Activated CD4-positive, alpha-beta T cell treated with anti-CD3 and anti-CD28 coated beads for 36 hours (primary cell): ENCODE measurements around the gene PDE8B. TPM values are rescaled to one million over a fixed set of nuclear protein-coding genes. Genes with fewer than 3 reads are reported as not detected.
A peak's percentile ranks its signal among the peaks of the same experiment; 100 is the strongest.

Experiments
- ATAC-seq: fragments of 200-7000 bp; cut with Tn5 transposase; one replicate; pipeline ENCODE4 v1.10.0; 2021; ENCODE audit warnings: mild to moderate bottlenecking, moderate library complexity
- CTCF ChIA-PET: fragments of 350-600 bp; sonication (Branson Sonifier 250); formaldehyde crosslinking; loops from one replicate; lab custom pipeline; 2021; ENCODE audit warnings: antibody characterized with exemption; lab: Charles Lee
- POLR2A ChIA-PET: fragments of 350-600 bp; sonication (Branson Sonifier 250); formaldehyde crosslinking; loops from one replicate; lab custom pipeline; 2021; ENCODE audit warnings: antibody characterized with exemption, inconsistent platforms; lab: Charles Lee
- DNase-seq: peaks from one replicate; pipeline ENCODE4 v3.0.0-alpha.2; 2020
- H3K27ac Mint-ChIP-seq: one replicate; pipeline ENCODE4 v1.8.0; 2021; ENCODE audit warnings: mixed read lengths
- H3K27me3 Mint-ChIP-seq: one replicate; pipeline ENCODE4 v1.8.0; 2021; ENCODE audit warnings: mixed read lengths
- H3K36me3 Mint-ChIP-seq: one replicate; pipeline ENCODE4 v1.8.0; 2021; ENCODE audit warnings: low read depth, mixed read lengths
- H3K4me1 Mint-ChIP-seq: one replicate; pipeline ENCODE4 v1.8.0; 2021; ENCODE audit warnings: mixed read lengths
- H3K4me3 Mint-ChIP-seq: one replicate; pipeline ENCODE4 v1.8.0; 2021; ENCODE audit warnings: mild to moderate bottlenecking, moderate library complexity, mixed read lengths
- H3K9me3 Mint-ChIP-seq: one replicate; pipeline ENCODE4 v1.8.0; 2021; ENCODE audit warnings: low read depth, mixed read lengths
- intact Hi-C, 2 experiments: fragments of 100-400 bp; cut with DNase I in 1 of 2; cut with micrococcal nuclease in 1 of 2; formaldehyde crosslinking; loops; one replicate each; pipeline versions ENCODE4 v1.14.2 to v1.15.1; 2022 to 2024; cut with DNase I, micrococcal nuclease
- total RNA-seq, 2 experiments: library from RNA; stranded (reverse); gene quantifications; one replicate each; pipeline ENCODE4 v1.2.3, GENCODE V29; 2021

PDE8B gene
- total RNA-seq, 2 experiments from 2014 or later, result not detected

DNA sequence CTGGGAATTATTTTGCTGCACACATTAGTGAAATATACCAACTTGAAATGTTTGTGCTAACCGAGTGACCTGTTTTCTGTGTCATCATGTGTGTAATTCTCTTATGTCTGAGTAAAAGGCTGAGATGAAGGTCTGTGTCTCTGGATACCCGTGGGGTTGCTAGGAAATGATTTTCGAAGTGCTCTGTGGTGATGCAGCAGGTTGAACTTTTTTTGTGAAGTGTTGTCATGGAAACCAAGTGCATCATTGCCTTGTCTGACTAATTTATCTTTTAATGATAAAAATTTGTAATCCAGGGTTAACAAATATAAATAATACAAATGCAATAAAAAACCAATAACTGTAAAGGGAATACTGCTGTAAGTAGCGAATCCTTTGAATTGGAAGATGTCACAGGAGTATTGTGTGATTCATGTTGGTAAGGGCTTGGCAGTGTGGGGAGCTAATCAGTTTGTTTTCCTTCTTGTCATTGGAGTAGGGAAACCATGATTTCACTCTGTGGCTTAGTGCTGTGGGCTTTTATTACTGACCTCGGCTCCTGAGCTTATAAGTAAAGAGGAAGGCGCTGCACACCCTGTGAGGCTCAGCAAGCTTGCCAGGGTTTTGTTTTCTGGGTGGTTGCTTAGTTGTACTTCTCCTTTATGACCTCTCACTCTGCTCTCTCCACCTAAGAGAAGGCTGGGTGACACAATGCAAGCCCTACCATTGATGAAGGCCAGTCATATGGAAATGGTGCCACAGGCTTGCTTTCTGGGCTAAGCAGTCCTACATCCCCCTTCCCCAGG, 22.3 kb downstream of the PDE8B start:
- intact Hi-C loops, result no loop called here

DNA sequence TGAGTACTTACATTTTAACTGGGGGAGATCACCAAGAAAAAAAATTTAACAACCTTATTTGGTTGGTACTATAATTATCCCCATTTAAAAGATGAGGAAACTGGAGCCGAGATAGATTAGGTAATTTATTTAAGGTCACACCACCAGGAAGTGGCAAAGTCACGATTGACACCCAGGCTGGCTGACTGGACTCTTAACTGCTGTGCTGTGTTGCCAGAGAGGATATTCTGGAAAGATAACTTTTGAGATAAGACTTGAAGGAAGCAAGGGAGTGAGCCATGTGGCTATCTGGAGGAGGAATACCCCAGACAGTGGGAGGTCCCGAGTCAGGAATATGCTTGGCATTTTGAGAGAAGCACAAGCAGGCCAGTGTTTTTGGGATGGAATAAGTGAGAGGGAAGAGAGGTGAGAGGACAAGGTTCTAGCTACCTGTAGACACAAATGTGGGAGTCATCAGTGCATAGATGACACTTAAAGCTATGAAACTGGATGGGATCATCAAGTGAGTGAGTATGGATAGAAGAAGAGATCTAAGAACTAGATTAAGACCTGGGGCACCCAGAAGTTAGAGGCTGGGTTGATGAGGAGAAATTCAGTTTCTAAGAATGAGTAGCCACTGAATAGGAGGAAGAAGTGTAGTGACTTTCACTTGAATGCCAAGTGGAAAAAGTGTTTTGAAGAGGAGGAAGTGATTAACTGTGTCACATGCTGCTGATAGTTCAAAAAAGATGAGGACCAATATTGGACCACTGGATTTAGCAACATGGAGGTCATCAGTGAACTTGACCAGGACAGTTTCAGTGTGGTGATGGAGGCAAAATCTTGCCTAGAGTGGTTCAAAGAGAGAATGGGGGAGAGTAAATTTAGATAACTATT, 25.6 kb downstream of the PDE8B start:
- Mint-ChIP-seq H3K4me1 (peaks cover 4% of the 10 kb centered on the region), H3K9me3 (no peaks in the 10 kb centered on the region), H3K4me3 (no peak overlapping the region), H3K27me3 (peaks cover 18% of the 10 kb centered on the region), H3K27ac (no peak overlapping the region), H3K36me3 (no peaks in the 10 kb centered on the region)
- intact Hi-C loops, result loop anchor here in 1 of 2 experiments (5.0 kb wide), 1 partner anchor 89 kb away; no protein-coding TSS in a partner anchor
- POLR2A ChIA-PET, result no interaction called here
- CTCF ChIA-PET, result no interaction called here
- DNase-seq (no peak), ATAC-seq (no peak)

More for the DNA sequence above, 22.3 kb downstream of the PDE8B start:
- H3K27ac Mint-ChIP-seq, result no peak overlapping the region
- ATAC-seq (no peak), DNase-seq (no peak)
- no peak overlapping the region for H3K4me3 Mint-ChIP-seq
- H3K4me1 Mint-ChIP-seq, result peaks cover 7% of the 10 kb centered on the region
- H3K36me3 Mint-ChIP-seq, result no peaks in the 10 kb centered on the region
- ChIA-PET POLR2A (no interaction called here), CTCF (interaction anchor here (1.2 kb wide), 1 partner anchor 260 kb away, joined by 3 read pairs; the partner anchor contains the start of gene WDR41)
- peaks cover 19% of the 10 kb centered on the region for H3K27me3 Mint-ChIP-seq
- H3K9me3 Mint-ChIP-seq, result peaks cover 7% of the 10 kb centered on the region

DNA sequence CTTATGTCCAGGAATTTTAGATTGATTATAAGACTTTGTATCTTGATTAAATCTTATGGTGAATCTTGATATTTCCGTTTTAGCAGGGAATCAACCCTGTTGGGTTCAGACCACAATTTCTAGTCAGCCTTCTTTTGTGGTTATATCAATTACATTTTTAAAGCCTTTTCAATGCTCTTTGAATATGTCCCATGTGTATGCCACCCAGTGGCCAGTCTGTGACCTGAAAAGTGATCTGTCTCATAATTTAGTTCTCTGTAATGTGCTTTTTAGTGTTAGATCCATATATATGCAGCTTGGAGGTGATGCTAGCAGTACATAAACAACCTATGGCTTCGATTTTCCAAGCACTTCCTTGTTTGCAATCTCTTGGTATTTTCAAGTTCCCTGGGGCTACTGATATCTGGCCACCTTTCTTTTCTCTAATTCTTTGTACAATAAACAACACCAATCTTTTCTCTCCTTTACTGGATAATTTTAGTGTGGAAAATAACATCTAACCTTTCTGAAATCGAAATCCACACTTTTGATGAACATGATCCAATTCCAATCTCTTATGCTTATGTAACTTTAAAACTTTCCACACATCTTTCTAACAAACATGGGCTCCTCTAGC, 28.8 kb downstream of the PDE8B start:
- H3K4me1 Mint-ChIP-seq, result no peaks in the 10 kb centered on the region
- H3K9me3 Mint-ChIP-seq, result no peaks in the 10 kb centered on the region
- no peak overlapping the region for H3K4me3 Mint-ChIP-seq
- ATAC-seq (no peak), DNase-seq (peak; percentile 39)
- H3K27ac Mint-ChIP-seq, result no peak overlapping the region
- intact Hi-C loops, result loop anchor here in 1 of 2 experiments (5.0 kb wide), 1 partner anchor 92 kb away; no protein-coding TSS in a partner anchor
- H3K36me3 Mint-ChIP-seq, result no peaks in the 10 kb centered on the region
- H3K27me3 Mint-ChIP-seq, result peaks cover 15% of the 10 kb centered on the region
- ChIA-PET POLR2A (no interaction called here), CTCF (interaction anchor here (0.6 to 1.1 kb wide), 3 partner anchors 31 to 289 kb away, joined by 3 to 6 read pairs (median 4); no protein-coding TSS in a partner anchor)

DNA sequence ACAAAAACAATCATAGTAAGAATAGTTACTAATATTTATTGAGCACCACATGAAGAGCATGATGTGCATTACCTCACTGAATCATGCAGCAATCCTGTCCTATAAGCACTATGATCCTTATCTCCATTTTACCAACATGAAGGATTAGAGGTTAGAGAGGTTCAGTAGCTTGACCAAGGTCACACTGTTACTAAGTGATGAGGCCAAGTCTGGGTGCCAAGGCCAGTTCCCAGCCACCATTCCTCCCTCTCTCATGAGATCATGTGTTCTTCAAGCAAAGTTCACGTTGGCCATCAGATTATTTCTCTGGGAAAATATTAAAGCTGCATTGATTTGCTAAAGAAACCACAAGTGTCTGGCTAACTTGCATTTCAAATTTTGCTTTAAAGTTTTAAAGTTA, 31.0 kb downstream of the PDE8B start:
- no peak for ATAC-seq
- Mint-ChIP-seq H3K27me3 (peaks cover 9% of the 10 kb centered on the region), H3K36me3 (no peaks in the 10 kb centered on the region), H3K4me1 (no peaks in the 10 kb centered on the region), H3K4me3 (no peak overlapping the region), H3K27ac (no peak overlapping the region), H3K9me3 (no peaks in the 10 kb centered on the region)
- POLR2A ChIA-PET, result no interaction called here
- CTCF ChIA-PET, result interaction anchor here (1.0 kb wide), 2 partner anchors 33 to 185 kb away, joined by 3 to 4 read pairs; no protein-coding TSS in a partner anchor
- DNase-seq, result no peak
- intact Hi-C loops, result no loop called here

DNA sequence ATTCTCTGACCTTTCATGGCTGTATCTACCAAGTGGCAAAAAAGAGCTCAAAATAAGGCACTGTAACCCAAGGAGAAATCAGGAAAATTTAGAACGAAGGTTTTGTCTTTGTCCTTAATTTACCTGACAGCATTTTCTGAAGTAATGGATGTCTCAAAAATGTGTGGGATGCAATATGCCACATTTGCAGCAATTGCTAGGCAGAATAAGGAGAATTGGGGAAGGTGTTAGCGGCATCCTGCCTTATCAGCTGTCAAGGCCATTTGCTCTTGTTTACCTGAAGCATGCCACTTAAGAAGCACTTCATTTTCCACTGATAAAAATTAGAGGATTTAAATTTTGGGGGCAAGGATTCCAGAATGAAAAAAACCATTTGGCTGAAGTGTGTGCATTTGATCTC, 39.0 kb downstream of the PDE8B start:
- H3K4me3 Mint-ChIP-seq, result no peak overlapping the region
- ChIA-PET POLR2A (no interaction called here), CTCF (interaction anchor here (1.1 kb wide), 1 partner anchor 12 kb away, joined by 3 read pairs; no protein-coding TSS in a partner anchor)
- ATAC-seq (no peak), DNase-seq (no peak)
- intact Hi-C loops, result no loop called here
- no peaks in the 10 kb centered on the region for H3K9me3 Mint-ChIP-seq
- H3K27ac Mint-ChIP-seq, result no peak overlapping the region
- H3K4me1 Mint-ChIP-seq, result no peaks in the 10 kb centered on the region
- no peaks in the 10 kb centered on the region for H3K36me3 Mint-ChIP-seq
- H3K27me3 Mint-ChIP-seq, result peaks cover 6% of the 10 kb centered on the region

DNA sequence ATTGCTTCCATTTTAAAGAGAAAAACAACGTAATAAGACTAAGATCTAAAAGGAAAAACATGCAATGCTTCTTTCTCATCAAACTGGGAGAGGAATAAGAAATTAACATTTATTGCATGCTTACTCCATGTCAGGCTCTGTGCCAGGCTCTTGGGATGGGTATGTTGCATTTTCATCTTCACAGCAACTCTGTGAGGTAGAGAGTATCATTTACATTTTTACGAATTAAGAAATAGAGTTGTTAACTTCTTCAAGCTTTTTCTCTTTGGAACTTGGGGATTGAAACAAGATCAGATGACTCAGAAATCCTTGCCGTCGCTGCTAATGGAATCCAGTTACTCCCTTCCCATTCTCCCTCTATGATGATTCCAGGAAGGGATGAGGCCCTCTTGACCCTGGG, 39.5 kb downstream of the PDE8B start:
- peaks cover 11% of the 10 kb centered on the region for H3K27me3 Mint-ChIP-seq
- intact Hi-C loops, result no loop called here
- H3K27ac Mint-ChIP-seq, result no peak overlapping the region
- H3K9me3 Mint-ChIP-seq, result no peaks in the 10 kb centered on the region
- ATAC-seq (no peak), DNase-seq (no peak)
- POLR2A ChIA-PET, result no interaction called here
- no peaks in the 10 kb centered on the region for H3K4me1 Mint-ChIP-seq
- no peaks in the 10 kb centered on the region for H3K36me3 Mint-ChIP-seq
- no peak overlapping the region for H3K4me3 Mint-ChIP-seq
- CTCF ChIA-PET, result interaction anchor here (1.1 kb wide), 1 partner anchor 11 kb away, joined by 3 read pairs; no protein-coding TSS in a partner anchor

DNA sequence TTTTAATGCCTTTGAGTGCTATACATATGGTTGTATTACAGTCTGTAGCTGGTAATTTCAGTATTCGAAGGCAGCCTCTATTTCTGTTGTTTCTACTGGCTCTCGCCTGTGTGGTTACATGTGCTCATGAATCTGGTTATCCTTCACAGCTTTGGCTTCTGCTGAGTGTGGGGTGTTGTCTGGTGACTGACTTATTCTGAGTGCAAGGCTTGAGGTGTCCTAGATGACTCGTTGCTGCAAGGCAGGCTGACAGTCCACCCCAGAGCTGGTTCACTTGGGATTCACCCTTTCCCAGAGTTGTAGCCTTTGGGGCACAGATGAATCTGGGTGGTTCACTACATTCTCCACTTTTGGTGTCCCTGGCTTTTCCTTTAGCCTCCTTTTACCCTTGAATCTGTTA, 41.4 kb downstream of the PDE8B start:
- DNase-seq, result no peak
- Mint-ChIP-seq H3K27ac (no peak overlapping the region), H3K27me3 (peaks cover 13% of the 10 kb centered on the region), H3K4me3 (no peak overlapping the region), H3K4me1 (no peaks in the 10 kb centered on the region), H3K9me3 (peaks cover under 1% of the 10 kb centered on the region), H3K36me3 (no peaks in the 10 kb centered on the region)
- intact Hi-C loops, result no loop called here
- ChIA-PET POLR2A (no interaction called here), CTCF (no interaction called here)
- peak; percentile 55 for ATAC-seq

DNA sequence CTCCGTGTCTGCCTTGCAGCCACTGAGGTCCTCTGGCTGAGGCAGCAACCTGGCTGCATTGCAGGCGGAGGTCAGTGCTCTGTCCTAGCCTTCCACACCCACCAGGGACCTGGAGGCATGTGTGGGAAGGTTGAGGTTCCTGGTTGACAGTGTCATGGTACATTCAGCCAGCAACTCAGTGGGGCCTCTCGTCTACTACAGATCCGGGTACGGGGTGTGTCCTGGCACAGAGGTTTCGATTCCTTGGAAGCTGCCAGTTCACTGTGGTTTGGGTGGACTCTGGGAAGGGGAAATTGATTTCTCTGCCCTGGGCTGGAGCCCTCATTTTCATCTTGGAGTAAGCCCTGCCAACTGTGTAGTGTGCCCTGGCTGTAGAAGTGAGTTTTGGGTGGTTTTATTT, 45.1 kb downstream of the PDE8B start:
- ChIA-PET POLR2A (no interaction called here), CTCF (interaction anchor here (0.7 kb wide), 1 partner anchor 36 kb away, joined by 3 read pairs; no protein-coding TSS in a partner anchor)
- Mint-ChIP-seq H3K36me3 (no peaks in the 10 kb centered on the region), H3K9me3 (peaks cover 3% of the 10 kb centered on the region), H3K4me3 (no peak overlapping the region), H3K27ac (no peak overlapping the region), H3K4me1 (peaks cover 3% of the 10 kb centered on the region), H3K27me3 (peaks cover 17% of the 10 kb centered on the region)
- intact Hi-C loops, result no loop called here
- no peak for DNase-seq
- no peak for ATAC-seq

DNA sequence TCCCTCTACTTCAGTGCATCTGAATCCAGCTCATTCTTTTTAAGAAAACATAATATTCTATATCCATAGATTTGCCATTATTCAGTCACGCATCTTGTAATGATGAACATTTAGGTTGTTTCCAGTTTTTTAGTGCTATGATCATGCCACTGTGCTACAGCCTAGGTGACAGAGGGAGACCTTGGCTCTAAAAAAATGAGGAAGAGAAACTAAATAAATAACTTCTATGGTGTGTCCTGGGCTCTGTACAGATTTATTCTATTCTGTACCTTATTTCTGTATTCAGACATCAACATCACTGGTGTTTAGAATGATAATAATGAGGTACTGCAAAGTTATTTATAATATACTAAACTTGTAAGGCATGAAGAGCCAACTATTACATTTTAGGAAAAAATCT, 45.9 kb downstream of the PDE8B start:
- Mint-ChIP-seq H3K9me3 (peaks cover 3% of the 10 kb centered on the region), H3K4me1 (peaks cover 3% of the 10 kb centered on the region), H3K27me3 (peaks cover 17% of the 10 kb centered on the region), H3K36me3 (no peaks in the 10 kb centered on the region), H3K27ac (no peak overlapping the region), H3K4me3 (no peak overlapping the region)
- CTCF ChIA-PET, result interaction anchor here (0.7 kb wide), 1 partner anchor 35 kb away, joined by 3 read pairs; no protein-coding TSS in a partner anchor
- ATAC-seq, result no peak
- intact Hi-C loops, result no loop called here
- POLR2A ChIA-PET, result no interaction called here
- no peak for DNase-seq

DNA sequence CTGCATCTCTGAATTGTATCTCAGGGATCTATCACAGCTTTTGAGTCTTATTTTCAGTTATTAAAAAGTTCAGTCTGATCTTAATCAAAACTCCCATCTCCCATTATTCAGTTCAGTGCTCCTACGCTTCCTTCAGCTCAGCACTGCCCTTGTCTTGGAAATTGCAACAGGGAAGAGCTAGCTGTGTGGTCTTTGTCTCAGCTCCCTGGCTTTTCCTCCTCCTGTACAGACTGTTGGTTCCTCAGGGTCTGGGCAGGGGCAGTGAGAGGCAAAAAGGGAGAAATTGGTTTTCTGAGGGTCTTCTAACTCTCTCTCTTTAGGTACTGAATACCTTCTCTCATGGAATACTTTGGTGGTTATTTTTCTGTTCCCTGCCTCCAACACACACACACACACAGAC, 48.2 kb downstream of the PDE8B start:
- ATAC-seq (no peak), DNase-seq (no peak)
- Mint-ChIP-seq H3K36me3 (no peaks in the 10 kb centered on the region), H3K4me1 (peaks cover 3% of the 10 kb centered on the region), H3K27me3 (peaks cover 13% of the 10 kb centered on the region), H3K27ac (no peak overlapping the region), H3K9me3 (peaks cover 3% of the 10 kb centered on the region), H3K4me3 (no peak overlapping the region)
- CTCF ChIA-PET, result no interaction called here
- POLR2A ChIA-PET, result no interaction called here
- intact Hi-C loops, result no loop called here

DNA sequence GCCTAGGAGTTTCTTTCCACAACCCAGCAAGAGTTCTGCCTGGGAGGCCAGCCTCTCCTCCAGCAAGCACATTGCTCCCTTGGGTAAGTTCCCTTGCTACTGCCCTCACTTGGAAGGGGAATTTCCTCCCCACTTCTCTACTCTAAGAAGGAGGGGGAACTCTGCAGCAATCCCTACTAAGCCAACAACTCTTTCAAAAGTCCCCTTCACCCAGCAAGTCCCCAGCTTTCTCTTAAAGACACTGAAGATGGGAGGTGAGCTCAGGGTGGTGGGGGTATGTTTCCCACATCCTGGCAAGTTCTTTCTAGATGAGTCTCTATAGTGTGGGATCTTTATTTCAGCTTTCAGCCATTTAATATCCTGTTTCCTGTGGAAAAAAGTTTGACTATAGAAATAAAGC, 49.0 kb downstream of the PDE8B start:
- peaks cover 3% of the 10 kb centered on the region for H3K4me1 Mint-ChIP-seq
- peak; percentile 72 for ATAC-seq
- H3K4me3 Mint-ChIP-seq, result no peak overlapping the region
- CTCF ChIA-PET, result interaction anchor here (0.6 to 1.1 kb wide), 2 partner anchors 11 to 41 kb away, joined by 4 read pairs; no protein-coding TSS in a partner anchor
- peaks cover 11% of the 10 kb centered on the region for H3K27me3 Mint-ChIP-seq
- DNase-seq, result peak; percentile 11
- intact Hi-C loops, result no loop called here
- POLR2A ChIA-PET, result no interaction called here
- H3K27ac Mint-ChIP-seq, result no peak overlapping the region
- no peaks in the 10 kb centered on the region for H3K36me3 Mint-ChIP-seq
- peaks cover 3% of the 10 kb centered on the region for H3K9me3 Mint-ChIP-seq
